ENCODE measurements around the gene CLEC4G.

Gene CLEC4G

DNA sequence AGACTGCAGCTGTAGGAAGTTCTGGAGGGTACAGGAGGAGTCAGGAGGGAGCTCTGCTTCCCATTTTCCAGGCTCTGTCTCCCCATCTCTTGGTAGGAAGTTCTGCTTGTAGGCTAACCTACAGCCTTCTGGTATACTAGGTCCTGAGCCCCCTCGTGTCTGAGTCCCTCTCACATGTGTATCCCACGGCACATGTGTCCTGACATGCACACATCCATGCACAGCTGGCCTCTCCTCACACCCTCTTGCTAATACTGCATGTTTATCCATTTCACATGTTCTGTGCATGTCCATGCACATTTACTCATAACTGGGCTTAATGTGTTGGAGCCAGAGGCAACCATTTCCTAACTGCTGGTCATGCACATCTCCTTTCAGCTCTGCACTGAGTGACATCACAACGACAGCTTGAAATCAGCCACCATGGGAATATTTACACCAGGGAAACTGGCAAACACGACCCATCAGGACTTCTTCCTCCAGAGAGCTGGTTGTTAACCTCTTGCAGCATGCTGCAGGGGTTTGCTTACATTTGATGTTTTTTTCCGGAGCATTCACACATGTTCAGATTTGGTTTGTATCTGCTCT lies 12.4 kb upstream of the CLEC4G start:
- H3K27me3 Mint-ChIP-seq: peaks cover 16% of the 10 kb centered on the region
- H3K36me3 Mint-ChIP-seq (ENCODE audit: insufficient read depth): peaks cover 2% of the 10 kb centered on the region
- peaks cover 6% of the 10 kb centered on the region for H3K9me3 Mint-ChIP-seq
- DNase-seq (ENCODE audit: low spot score in 2 of 2): no peak
- no peak overlapping the region for H3K27ac Mint-ChIP-seq (ENCODE audit: low read depth)
- no peak overlapping the region for H3K4me3 Mint-ChIP-seq
- ATAC-seq (replicated peaks; ENCODE audit: extremely low read depth, poor library complexity, severe bottlenecking): no peak
- H3K4me1 Mint-ChIP-seq: no peaks in the 10 kb centered on the region

DNA sequence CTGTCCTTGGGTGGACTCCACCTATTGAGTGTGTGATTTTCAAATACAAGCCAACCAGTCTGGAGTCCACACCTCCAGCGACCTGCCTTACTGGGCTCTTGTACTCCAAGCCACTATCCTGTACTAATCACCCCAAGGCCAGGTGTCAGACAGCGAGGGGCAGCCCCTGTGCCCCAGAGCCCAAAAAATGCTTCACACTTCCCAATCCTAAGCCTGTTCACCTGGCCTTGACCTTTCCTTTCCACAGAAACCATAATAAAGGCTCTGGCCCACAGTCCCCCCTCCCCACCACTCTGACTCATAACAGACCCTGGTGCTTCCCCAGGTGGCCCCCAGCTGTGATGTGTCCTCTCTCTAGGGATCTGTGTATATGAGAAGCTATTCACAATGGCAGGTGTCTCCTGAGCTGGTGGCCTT lies 11.5 kb upstream of the CLEC4G start:
- peaks cover 6% of the 10 kb centered on the region for H3K9me3 Mint-ChIP-seq
- H3K4me1 Mint-ChIP-seq: no peaks in the 10 kb centered on the region
- peaks cover 16% of the 10 kb centered on the region for H3K27me3 Mint-ChIP-seq
- ATAC-seq (replicated peaks; ENCODE audit: extremely low read depth, poor library complexity, severe bottlenecking) (no peak), DNase-seq (ENCODE audit: low spot score in 2 of 2) (no peak)
- H3K27ac Mint-ChIP-seq (ENCODE audit: low read depth): no peak overlapping the region
- peaks cover 2% of the 10 kb centered on the region for H3K36me3 Mint-ChIP-seq (ENCODE audit: insufficient read depth)
- no peak overlapping the region for H3K4me3 Mint-ChIP-seq

DNA sequence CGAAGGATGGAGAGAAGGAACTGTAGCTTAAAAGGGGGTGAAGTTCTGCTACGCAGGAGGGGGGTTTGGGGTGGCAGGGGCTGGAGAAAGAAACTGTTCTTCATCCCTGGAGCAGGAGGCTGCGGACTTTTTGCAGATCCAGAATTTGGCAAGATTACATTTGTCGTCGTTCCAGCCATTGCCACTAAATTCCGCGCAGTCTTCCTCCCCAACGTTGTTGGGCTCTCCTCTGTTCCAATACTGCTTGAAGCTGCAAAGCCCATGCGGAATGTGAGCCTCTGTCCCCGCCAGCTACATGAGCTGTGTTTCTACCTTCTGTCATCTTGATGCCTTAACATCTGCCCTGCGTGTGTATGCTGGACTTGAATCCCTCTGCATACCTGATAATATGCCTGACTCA lies 11.1 kb upstream of the CLEC4G start:
- H3K27me3 Mint-ChIP-seq: peaks cover 13% of the 10 kb centered on the region
- H3K9me3 Mint-ChIP-seq: peaks cover 3% of the 10 kb centered on the region
- H3K4me3 Mint-ChIP-seq: no peak overlapping the region
- peaks cover 2% of the 10 kb centered on the region for H3K36me3 Mint-ChIP-seq (ENCODE audit: insufficient read depth)
- ATAC-seq (replicated peaks; ENCODE audit: extremely low read depth, poor library complexity, severe bottlenecking): no peak
- DNase-seq (ENCODE audit: low spot score in 2 of 2): no peak
- no peaks in the 10 kb centered on the region for H3K4me1 Mint-ChIP-seq
- H3K27ac Mint-ChIP-seq (ENCODE audit: low read depth): no peak overlapping the region

DNA sequence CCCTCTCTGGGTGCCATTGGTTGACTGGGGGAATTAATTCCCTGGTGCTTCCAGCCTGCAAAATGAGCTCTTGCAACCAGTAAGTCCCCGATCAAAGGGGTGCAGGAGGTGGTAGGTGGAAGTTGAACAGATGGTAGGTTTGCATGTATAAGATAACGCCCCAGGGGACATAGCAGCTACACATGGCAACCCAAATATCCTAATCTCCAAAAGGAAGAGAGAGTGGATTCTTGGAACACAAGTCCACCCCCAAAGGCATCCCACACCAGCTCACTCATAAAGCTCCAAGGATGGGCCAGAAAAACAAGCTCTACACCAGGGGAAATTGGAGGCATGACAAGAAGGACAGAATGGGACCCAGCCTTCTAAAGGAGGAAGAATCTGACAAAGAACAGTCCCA lies 10.7 kb upstream of the CLEC4G start:
- ATAC-seq (replicated peaks; ENCODE audit: extremely low read depth, poor library complexity, severe bottlenecking) (no peak), DNase-seq (ENCODE audit: low spot score in 2 of 2) (no peak)
- Mint-ChIP-seq H3K4me1 (no peaks in the 10 kb centered on the region), H3K27me3 (peaks cover 13% of the 10 kb centered on the region), H3K27ac (ENCODE audit: low read depth) (no peak overlapping the region), H3K9me3 (no peaks in the 10 kb centered on the region), H3K4me3 (no peak overlapping the region), H3K36me3 (ENCODE audit: insufficient read depth) (peaks cover 2% of the 10 kb centered on the region)

DNA sequence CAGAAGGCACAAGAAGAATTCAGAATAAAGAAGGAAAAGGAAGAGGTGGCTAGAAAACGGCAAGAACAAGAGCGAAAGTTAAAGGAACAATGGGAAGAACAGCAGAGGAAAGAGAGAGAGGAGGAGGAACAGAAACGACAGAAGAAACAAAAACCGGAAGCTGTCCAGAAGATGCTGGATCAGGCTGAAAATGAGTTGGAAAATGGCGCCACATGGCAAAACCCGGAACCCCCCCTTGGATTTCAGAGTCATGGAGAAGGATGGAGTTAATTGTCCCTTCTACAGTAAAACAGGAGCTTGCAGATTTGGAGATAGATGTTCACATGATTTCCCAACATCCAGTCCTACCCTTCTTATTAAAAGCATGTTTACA lies 8.8 kb upstream of the CLEC4G start:
- peaks cover 2% of the 10 kb centered on the region for H3K36me3 Mint-ChIP-seq (ENCODE audit: insufficient read depth)
- no peak overlapping the region for H3K4me3 Mint-ChIP-seq
- DNase-seq (ENCODE audit: low spot score in 2 of 2) (no peak), ATAC-seq (replicated peaks; ENCODE audit: extremely low read depth, poor library complexity, severe bottlenecking) (no peak)
- peaks cover 22% of the 10 kb centered on the region for H3K27me3 Mint-ChIP-seq
- H3K4me1 Mint-ChIP-seq: no peaks in the 10 kb centered on the region
- no peaks in the 10 kb centered on the region for H3K9me3 Mint-ChIP-seq
- no peak overlapping the region for H3K27ac Mint-ChIP-seq (ENCODE audit: low read depth)

DNA sequence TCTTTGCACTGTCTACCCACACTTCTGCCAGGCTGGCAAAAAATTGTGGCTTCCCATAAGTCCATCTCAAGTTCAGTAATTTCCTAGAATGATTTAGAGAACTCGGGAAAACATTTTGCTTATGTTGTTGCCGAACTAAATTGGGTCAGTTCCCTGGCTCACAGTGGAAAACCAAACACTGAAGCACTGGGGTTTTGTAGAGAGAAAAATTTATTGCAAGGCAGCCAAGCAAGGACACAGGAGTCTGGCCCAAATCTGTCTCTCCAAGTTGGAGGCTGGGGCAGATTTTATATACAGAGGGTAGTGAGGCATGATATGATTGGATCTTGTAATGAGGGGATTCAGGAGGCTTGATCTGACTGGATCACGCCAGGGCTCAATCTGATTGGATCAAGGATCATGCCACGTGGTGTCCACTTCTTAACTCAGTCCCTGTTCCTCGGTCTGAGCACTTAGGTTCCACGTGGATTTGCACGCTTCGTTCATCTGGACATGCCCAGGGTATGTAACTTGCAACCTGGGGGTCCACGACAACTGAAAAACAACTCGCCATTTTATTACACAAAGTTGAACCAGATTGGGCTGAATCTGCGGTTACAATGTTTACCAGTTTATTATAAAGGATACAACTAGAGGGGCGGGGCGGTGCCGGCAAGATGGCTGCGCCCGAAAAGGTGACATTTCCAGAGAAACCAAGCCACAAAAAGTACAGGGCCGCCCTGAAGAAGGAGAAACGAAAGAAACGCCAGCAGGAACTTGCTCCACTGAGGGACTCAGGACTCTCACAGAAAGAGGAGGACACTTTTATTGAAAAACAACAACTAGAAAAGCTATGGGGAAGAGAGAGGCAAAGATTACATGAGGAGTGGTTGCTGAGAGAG lies 8.1 kb upstream of the CLEC4G start:
- no peak overlapping the region for H3K4me3 Mint-ChIP-seq
- H3K9me3 Mint-ChIP-seq: no peaks in the 10 kb centered on the region
- H3K4me1 Mint-ChIP-seq: no peaks in the 10 kb centered on the region
- H3K36me3 Mint-ChIP-seq (ENCODE audit: insufficient read depth): peaks cover 2% of the 10 kb centered on the region
- DNase-seq (ENCODE audit: low spot score in 2 of 2) (no peak), ATAC-seq (replicated peaks; ENCODE audit: extremely low read depth, poor library complexity, severe bottlenecking) (no peak)
- no peak overlapping the region for H3K27ac Mint-ChIP-seq (ENCODE audit: low read depth)
- peaks cover 22% of the 10 kb centered on the region for H3K27me3 Mint-ChIP-seq

DNA sequence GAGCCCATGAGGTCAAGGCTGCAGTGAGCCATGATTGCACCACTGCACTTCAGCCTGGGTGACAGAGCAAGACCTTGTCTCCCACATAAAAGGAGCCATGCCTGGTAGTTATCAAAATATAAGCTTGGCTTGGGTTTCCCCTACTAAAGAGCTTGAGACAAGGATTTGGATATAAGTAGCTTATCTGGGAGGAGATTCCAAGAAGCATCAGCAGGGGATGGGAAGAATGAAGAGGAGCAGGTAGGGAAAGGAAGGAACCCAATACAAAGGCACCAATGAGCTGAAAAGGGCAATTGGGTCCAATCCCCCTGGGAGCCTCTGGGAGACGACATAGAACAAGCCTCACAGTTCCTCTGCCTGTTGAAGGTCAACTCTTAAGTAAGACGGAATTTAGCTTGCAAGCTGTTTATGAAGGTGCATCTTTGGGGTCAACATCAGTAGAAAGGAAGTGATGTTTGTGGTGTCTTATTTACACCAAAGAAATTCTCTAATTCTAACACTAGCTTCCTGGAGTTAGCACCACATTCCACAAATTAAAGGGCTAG lies 7.4 kb upstream of the CLEC4G start:
- DNase-seq (ENCODE audit: low spot score in 2 of 2) (no peak), ATAC-seq (replicated peaks; ENCODE audit: extremely low read depth, poor library complexity, severe bottlenecking) (no peak)
- Mint-ChIP-seq H3K27ac (ENCODE audit: low read depth) (no peak overlapping the region), H3K36me3 (ENCODE audit: insufficient read depth) (peaks cover 2% of the 10 kb centered on the region), H3K4me3 (no peak overlapping the region), H3K4me1 (peaks cover 3% of the 10 kb centered on the region), H3K27me3 (peaks cover 29% of the 10 kb centered on the region), H3K9me3 (no peaks in the 10 kb centered on the region)

DNA sequence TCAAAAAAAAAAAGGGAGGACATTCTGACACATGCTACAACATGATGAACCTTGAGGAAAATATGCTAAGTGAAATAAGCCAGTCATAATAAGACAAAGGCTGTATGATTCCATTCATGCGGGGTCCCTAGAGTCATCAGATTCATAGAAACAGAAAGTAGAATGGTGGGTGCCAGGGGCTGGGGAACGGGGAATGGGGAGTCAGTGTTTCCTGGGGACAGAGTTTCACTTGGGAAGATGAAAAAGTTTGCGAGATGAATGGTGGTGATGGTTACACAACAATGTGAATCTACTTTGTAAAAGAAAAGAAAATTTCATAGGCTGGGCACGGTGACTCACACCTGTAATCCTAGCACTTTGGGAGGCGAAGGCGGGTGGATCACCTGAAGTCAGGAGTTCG lies 6.1 kb upstream of the CLEC4G start:
- H3K4me1 Mint-ChIP-seq: peaks cover 5% of the 10 kb centered on the region
- DNase-seq (ENCODE audit: low spot score in 2 of 2) (no peak), ATAC-seq (replicated peaks; ENCODE audit: extremely low read depth, poor library complexity, severe bottlenecking) (no peak)
- H3K4me3 Mint-ChIP-seq: no peak overlapping the region
- peaks cover 39% of the 10 kb centered on the region for H3K27me3 Mint-ChIP-seq
- no peaks in the 10 kb centered on the region for H3K9me3 Mint-ChIP-seq
- no peak overlapping the region for H3K27ac Mint-ChIP-seq (ENCODE audit: low read depth)
- peaks cover 2% of the 10 kb centered on the region for H3K36me3 Mint-ChIP-seq (ENCODE audit: insufficient read depth)

DNA sequence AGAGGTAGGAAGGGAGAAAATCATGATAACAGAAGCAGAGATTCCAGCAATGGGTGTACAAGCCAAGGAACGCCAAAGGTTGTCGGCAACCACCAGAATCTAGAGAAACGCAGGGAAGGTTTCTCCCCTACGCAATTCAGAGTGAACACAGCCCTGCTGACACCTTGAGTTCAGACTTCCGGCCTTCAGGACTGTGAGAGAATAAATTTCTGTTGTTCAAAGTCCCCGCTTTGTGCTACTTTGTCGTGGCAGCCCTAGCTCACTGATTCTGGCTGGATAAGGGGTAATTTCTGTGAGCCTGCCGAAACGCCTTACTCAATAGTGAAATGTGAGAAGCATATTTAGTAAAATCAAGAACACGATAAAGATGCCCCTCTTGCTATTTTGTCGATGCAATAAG lies 5.3 kb upstream of the CLEC4G start:
- H3K27ac Mint-ChIP-seq (ENCODE audit: low read depth): no peak overlapping the region
- ATAC-seq (replicated peaks; ENCODE audit: extremely low read depth, poor library complexity, severe bottlenecking): no peak
- H3K4me3 Mint-ChIP-seq: no peak overlapping the region

DNA sequence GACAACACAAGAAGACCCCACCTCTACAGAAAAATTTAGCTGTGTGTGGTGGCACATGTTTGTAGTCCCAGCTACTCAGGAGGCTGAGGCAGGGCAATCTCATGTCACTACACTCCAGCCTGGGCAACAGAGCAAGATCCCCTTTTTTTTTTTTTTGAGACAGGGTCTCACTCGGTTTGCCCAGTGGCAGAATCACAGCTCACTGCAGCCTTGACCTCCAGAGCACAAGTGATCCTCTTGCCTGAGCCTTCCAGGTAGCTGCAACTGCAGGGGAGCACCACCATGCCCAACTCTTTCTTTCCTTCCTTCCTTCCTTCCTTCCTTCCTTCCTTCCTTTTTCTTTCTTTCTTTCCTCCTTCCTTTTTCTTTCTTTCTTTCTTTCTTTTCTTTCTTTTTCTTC lies 4.2 kb upstream of the CLEC4G start:
- peaks cover 5% of the 10 kb centered on the region for H3K4me1 Mint-ChIP-seq
- H3K36me3 Mint-ChIP-seq (ENCODE audit: insufficient read depth): peaks cover 2% of the 10 kb centered on the region
- peak overlapping the region; percentile 53 for H3K27ac Mint-ChIP-seq (ENCODE audit: low read depth)

More for the DNA sequence above, 5.3 kb upstream of the CLEC4G start:
- Mint-ChIP-seq H3K27me3 (peaks cover 47% of the 10 kb centered on the region), H3K4me1 (peaks cover 5% of the 10 kb centered on the region), H3K36me3 (ENCODE audit: insufficient read depth) (peaks cover 2% of the 10 kb centered on the region), H3K9me3 (no peaks in the 10 kb centered on the region)
- no peak for DNase-seq (ENCODE audit: low spot score in 2 of 2)

DNA sequence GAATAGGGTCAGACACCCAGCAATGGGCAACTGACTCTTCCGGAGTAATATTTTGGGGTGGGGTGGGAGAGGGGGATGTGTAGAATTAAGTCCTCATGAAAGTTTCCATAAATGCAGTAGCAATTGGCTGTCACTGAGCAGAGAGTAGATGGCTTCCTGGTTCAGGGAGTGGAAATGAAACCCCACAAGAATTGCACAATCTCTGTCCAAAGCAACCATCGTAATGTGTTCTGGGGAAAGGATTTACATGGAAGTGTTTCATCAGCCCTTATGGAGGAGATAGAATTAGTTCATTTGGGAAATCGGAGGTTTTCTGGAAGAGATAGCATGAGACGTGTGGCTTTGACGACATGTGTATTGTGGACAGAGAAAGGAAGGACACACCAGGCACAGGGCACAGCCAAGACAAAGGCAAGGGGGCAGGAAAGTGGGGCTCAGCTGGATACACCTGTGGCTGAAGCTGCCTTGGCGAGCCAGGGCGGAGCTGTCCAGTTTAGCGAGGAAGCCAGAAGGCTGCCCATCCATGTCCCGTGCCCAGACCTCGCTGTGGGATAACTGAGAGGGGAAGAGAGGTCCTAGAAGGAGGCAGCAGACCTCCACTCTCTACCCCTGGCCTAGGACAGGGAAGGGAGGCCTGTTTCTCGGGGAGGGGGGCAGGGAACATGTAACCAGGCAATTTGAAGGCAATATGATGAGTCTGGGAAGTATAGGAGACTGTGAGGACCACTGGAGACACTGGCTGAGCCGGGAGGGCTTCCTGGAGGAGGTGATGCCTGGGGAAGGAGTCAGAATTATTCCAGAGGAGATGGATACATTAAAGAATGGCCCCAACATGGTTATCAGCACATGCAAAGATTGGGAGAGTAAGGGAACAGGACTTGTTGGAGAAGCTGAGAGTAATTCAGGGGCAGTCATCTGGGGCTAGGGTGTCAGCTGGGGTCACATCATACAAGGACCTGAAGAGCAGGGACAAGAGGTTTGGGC lies 2.6 kb upstream of the CLEC4G start:
- peaks cover 5% of the 10 kb centered on the region for H3K4me1 Mint-ChIP-seq
- no peak for DNase-seq (ENCODE audit: low spot score in 2 of 2)
- H3K27me3 Mint-ChIP-seq: peaks cover 74% of the 10 kb centered on the region
- H3K27ac Mint-ChIP-seq (ENCODE audit: low read depth): no peak overlapping the region
- ATAC-seq (replicated peaks; ENCODE audit: extremely low read depth, poor library complexity, severe bottlenecking): no peak
- no peak overlapping the region for H3K4me3 Mint-ChIP-seq
- H3K9me3 Mint-ChIP-seq: no peaks in the 10 kb centered on the region
- peaks cover 3% of the 10 kb centered on the region for H3K36me3 Mint-ChIP-seq (ENCODE audit: insufficient read depth)

More for the DNA sequence above, 4.2 kb upstream of the CLEC4G start:
- Mint-ChIP-seq H3K4me3 (no peak overlapping the region), H3K9me3 (no peaks in the 10 kb centered on the region), H3K27me3 (peaks cover 58% of the 10 kb centered on the region)
- ATAC-seq (replicated peaks; ENCODE audit: extremely low read depth, poor library complexity, severe bottlenecking): no peak
- no peak for DNase-seq (ENCODE audit: low spot score in 2 of 2)

DNA sequence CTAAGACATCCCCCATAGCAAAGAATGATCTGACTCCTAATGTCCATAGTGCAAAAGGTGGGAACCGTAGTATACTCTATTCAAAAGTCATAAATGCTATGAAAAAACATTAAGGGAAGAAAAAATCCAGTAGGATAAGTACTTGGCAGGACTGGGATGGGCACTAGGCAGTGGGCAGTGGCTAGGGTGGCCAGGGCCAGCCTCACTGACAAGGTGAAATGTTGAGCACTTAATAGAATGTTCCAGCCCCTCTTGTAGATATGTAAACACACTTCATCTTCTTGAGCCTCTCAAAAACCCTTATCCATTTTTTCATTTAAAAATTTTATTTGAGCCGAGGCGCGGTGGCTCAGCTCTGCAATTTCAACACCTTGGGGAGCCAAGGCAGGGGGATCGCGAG lies 1.5 kb upstream of the CLEC4G start:
- Mint-ChIP-seq H3K27me3 (peaks cover 85% of the 10 kb centered on the region), H3K4me1 (peaks cover 6% of the 10 kb centered on the region), H3K36me3 (ENCODE audit: insufficient read depth) (peaks cover 3% of the 10 kb centered on the region), H3K4me3 (no peak overlapping the region), H3K9me3 (no peaks in the 10 kb centered on the region), H3K27ac (ENCODE audit: low read depth) (no peak overlapping the region)
- DNase-seq (ENCODE audit: low spot score in 2 of 2): no peak
- ATAC-seq (replicated peaks; ENCODE audit: extremely low read depth, poor library complexity, severe bottlenecking): no peak
